ENCODE data around the gene DNAJC9.

Gene DNAJC9

DNA sequence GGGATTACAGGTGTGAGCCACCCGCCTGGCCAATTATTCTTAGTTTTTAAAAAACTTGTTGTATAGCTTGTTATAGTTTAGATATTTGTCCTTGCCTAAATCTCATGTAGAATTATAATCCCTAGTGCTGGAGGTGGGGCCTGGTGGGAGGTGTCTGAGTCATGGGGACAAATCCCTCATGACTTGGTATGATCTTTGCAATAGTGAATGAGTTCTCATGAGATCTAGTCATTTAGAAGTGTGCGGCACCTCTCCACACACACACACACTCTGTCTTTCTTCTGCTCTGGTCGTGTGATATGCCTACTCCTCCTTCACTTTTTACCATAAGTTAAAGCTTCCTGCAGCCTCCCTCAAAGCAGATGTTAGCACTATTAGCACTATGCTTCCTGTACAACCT lies 42.0 kb downstream of the DNAJC9 start:
- Histone ChIP-seq H3K27ac (ENCODE audit: low read length) (no peak overlapping the region), H3K9me2 (replicated peaks; ENCODE audit: insufficient read depth, low read length) (no peaks in the 10 kb centered on the region), H3K36me3 (replicated peaks; ENCODE audit: insufficient read depth, low read length) (no peaks in the 10 kb centered on the region), H3K4me1 (ENCODE audit: low read length) (no peaks in the 10 kb centered on the region), H3F3A (ENCODE audit: insufficient read depth, low read length) (no peaks in the 10 kb centered on the region), H3K9me3 (replicated peaks; ENCODE audit: insufficient read depth, low read length) (no peaks in the 10 kb centered on the region), H3K27me3 (replicated peaks; ENCODE audit: insufficient read depth, low read length) (no peaks in the 10 kb centered on the region), H3K4me3 (ENCODE audit: low read length) (no peak overlapping the region), H3K9ac (ENCODE audit: low read length) (no peak overlapping the region), H3K4me2 (ENCODE audit: low read depth, low read length) (no peak overlapping the region), H3K79me2 (ENCODE audit: low read length) (no peaks in the 10 kb centered on the region), H4K20me1 (ENCODE audit: insufficient read depth, low read length) (no peaks in the 10 kb centered on the region), H2AFZ (ENCODE audit: low read length) (no peak overlapping the region)
- TF ChIP-seq, protein P1, sequence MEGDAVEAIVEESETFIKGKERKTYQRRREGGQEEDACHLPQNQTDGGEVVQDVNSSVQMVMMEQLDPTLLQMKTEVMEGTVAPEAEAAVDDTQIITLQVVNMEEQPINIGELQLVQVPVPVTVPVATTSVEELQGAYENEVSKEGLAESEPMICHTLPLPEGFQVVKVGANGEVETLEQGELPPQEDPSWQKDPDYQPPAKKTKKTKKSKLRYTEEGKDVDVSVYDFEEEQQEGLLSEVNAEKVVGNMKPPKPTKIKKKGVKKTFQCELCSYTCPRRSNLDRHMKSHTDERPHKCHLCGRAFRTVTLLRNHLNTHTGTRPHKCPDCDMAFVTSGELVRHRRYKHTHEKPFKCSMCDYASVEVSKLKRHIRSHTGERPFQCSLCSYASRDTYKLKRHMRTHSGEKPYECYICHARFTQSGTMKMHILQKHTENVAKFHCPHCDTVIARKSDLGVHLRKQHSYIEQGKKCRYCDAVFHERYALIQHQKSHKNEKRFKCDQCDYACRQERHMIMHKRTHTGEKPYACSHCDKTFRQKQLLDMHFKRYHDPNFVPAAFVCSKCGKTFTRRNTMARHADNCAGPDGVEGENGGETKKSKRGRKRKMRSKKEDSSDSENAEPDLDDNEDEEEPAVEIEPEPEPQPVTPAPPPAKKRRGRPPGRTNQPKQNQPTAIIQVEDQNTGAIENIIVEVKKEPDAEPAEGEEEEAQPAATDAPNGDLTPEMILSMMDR (IDR thresholded peaks at IDR 0.05; ENCODE audit: low read length): no peak
- TF ChIP-seq EZH2 (optimal IDR thresholded peaks at IDR 0.05; ENCODE audit: low read depth, low read length) (no peak), EZH2phosphoT487 (IDR thresholded peaks at IDR 0.05; ENCODE audit: low read length) (no peak)
- no peak for DNase-seq

Measured in MM.1S (cell line).